OCI-LY3 (cell line): Measurements from ENCODE around the gene SRPK2.

Experiments
- CTCF ChIP-seq: fragments of 200-600, 300-600 bp; sonication (generic); IDR thresholded peaks from 2 replicates; pipeline ENCODE4 v1.5.1; 2014; ENCODE audit warnings: antibody characterized with exemption, low read length, low read depth
- EZH2phosphoT487 ChIP-seq: fragments of 200-600 bp; shearing (Covaris generic); IDR thresholded peaks from 2 replicates; pipeline ENCODE4 v1.6.1; 2018; ENCODE audit warnings: antibody characterized with exemption, mixed run types, low read depth

DNA sequence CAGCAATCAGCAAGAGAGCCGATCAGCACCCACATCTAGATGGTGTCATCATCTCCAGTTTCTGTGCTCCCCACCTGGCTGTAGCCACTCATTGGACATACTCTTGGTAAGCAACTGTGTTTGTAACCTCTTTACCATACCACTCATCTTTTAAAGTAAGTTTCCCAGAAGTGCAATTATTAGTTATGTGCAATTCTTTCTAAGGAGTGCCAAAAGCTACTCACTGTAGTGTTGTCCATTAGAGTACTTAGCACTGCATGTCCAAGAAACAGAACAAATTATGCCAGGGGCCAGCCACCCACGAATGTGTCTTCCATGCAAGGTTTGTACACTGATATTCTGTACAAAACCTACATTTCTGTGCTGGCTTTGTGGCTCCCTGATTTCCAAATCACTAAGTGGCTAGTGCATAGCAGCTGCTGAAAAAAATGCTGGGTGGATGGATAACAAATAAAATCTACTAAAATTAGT, 131.9 kb downstream of the SRPK2 start:
- TF ChIP-seq CTCF (no peak), EZH2phosphoT487 (no peak)
